OCI-LY3 (cell line): ENCODE results near the gene TMTC4.

ENCODE experiments used
- H2AFZ ChIP-seq: fragments of 200-600, 300-600 bp; shearing (Covaris generic); 2 replicates; pipeline ENCODE4 v1.6.0; 2014; ENCODE audit warnings: antibody characterized with exemption, low read depth, low read length
- H3K27ac ChIP-seq: fragments of 200-600, 300-600 bp; sonication (generic); 2 replicates; pipeline ENCODE4 v1.5.1; 2014; ENCODE audit warnings: mild to moderate bottlenecking, low read length, moderate library complexity, mixed read lengths
- H3K27me3 ChIP-seq: fragments of 200-600, 300-600 bp; sonication (generic); 2 replicates; pipeline ENCODE4 v1.6.1; 2014; ENCODE audit warnings: low read depth, low read length, mixed read lengths
- H3K36me3 ChIP-seq: fragments of 200-600, 300-600 bp; sonication (generic); replicated peaks from 2 replicates; pipeline ENCODE3; 2014; ENCODE audit warnings: low read depth, low read length, mixed read lengths
- H3K4me1 ChIP-seq: fragments of 300-600, 200-600 bp; sonication (generic); 2 replicates; pipeline ENCODE4 v1.6.1; 2014; ENCODE audit warnings: low read length, mixed read lengths
- H3K4me2 ChIP-seq: fragments of 200-600, 300-600 bp; sonication (generic); 2 replicates; pipeline ENCODE4 v1.6.1; 2014; ENCODE audit warnings: low read length, mixed read lengths
- H3K4me3 ChIP-seq: fragments of 300-600, 200-600 bp; sonication (generic); 2 replicates; pipeline ENCODE4 v1.5.1; 2014; ENCODE audit warnings: antibody characterized with exemption, mild to moderate bottlenecking, low read length, moderate library complexity
- H3K79me2 ChIP-seq: fragments of 300-600, 200-600 bp; shearing (Covaris generic); 2 replicates; pipeline ENCODE4 v1.6.1; 2014; ENCODE audit warnings: mild to moderate bottlenecking, low read length, mixed read lengths
- H3K9ac ChIP-seq: fragments of 300-600, 200-600 bp; shearing (Covaris generic); 2 replicates; pipeline ENCODE4 v1.6.0; 2014; ENCODE audit warnings: mild to moderate bottlenecking, low read length, moderate library complexity
- H3K9me3 ChIP-seq: fragments of 200-600, 300-600 bp; shearing (Covaris generic); 2 replicates; pipeline ENCODE4 v1.6.1; 2014; ENCODE audit warnings: low read length, mixed read lengths; ENCODE audit not compliant: insufficient read depth
- H4K20me1 ChIP-seq: fragments of 200-600, 300-600 bp; sonication (generic); 2 replicates; pipeline ENCODE4 v1.6.1; 2016; ENCODE audit warnings: low read length, mixed read lengths; ENCODE audit not compliant: insufficient read depth
- CTCF ChIP-seq: fragments of 200-600, 300-600 bp; sonication (generic); IDR thresholded peaks from 2 replicates; pipeline ENCODE4 v1.5.1; 2014; ENCODE audit warnings: antibody characterized with exemption, low read length, low read depth
- EZH2phosphoT487 ChIP-seq: fragments of 200-600 bp; shearing (Covaris generic); IDR thresholded peaks from 2 replicates; pipeline ENCODE4 v1.6.1; 2018; ENCODE audit warnings: antibody characterized with exemption, mixed run types, low read depth

TMTC4 gene

GRCh38 chr13:100671389-100672182, 3.0 kb downstream of the TMTC4 start:
- no peaks in the 10 kb centered on the region for H3K9me3 ChIP-seq
- H4K20me1 ChIP-seq: peaks cover 11% of the 10 kb centered on the region
- no peak overlapping the region for H2AFZ ChIP-seq
- H3K36me3 ChIP-seq: peaks cover 35% of the 10 kb centered on the region
- H3K27me3 ChIP-seq: 0 out of 2 replicates have a peak, but pooled peaks cover 3% of the 10 kb centered on the region
- H3K4me1 ChIP-seq: peaks cover 15% of the 10 kb centered on the region; the same call in 1 of the 2 replicates
- H3K4me3 ChIP-seq: no peak overlapping the region
- no peak overlapping the region for H3K9ac ChIP-seq
- no peak overlapping the region for H3K27ac ChIP-seq
- peaks cover 46% of the 10 kb centered on the region for H3K79me2 ChIP-seq
- no peak overlapping the region for H3K4me2 ChIP-seq
- TF ChIP-seq CTCF (no peak), EZH2phosphoT487 (no peak)

DNA sequence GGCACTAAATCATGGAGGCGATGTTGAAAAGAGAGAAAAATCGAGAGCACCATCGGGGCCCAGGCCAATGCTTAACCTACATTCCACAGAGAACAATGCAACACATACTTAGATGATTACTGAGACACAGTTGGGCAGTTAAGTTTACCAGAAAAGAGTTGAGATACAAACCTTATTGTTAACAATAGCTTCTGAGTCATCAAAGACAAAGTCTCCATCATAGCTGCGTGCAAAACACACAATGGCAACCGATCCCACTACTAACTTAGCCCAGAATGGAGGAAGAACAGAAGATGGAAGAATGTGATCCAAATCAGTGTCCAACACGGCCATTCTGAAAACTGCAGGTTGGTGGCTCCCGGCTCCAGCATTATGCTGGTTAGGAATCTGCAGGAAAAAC, 6.2 kb downstream of the TMTC4 start:
- Histone ChIP-seq H3K4me2 (no peak overlapping the region), H3K36me3 (peaks cover 66% of the 10 kb centered on the region), H4K20me1 (peaks cover 9% of the 10 kb centered on the region), H3K9ac (no peak overlapping the region), H3K79me2 (peaks cover 34% of the 10 kb centered on the region), H3K27ac (no peak overlapping the region), H3K4me3 (no peak overlapping the region), H3K27me3 (no peaks in the 10 kb centered on the region), H3K9me3 (no peaks in the 10 kb centered on the region), H2AFZ (no peak overlapping the region), H3K4me1 (peaks cover 24% of the 10 kb centered on the region)
- TF ChIP-seq CTCF (no peak), EZH2phosphoT487 (no peak)

DNA sequence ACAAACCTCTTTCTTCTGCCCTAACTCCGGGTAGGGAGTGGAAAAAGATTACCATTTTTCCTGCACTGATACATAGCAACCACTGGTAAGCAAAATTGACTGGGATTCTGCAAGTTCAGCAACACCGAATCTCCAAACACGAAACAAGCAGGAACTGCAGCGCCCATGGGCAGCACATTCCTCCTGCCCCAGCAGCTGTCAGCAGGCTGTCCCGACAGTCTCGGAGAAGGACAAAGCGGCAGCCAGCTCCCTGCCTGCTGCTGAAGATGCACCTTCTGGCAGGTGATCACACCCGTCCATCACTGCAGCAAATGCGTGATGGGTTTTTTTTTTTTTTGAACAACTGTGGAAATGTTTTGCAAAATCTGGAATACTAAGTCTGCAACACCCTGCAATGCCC, 6.7 kb downstream of the TMTC4 start:
- no peaks in the 10 kb centered on the region for H3K9me3 ChIP-seq
- peaks cover 72% of the 10 kb centered on the region for H3K36me3 ChIP-seq
- peaks cover 20% of the 10 kb centered on the region for H3K4me1 ChIP-seq
- H3K4me3 ChIP-seq: no peak overlapping the region
- no peak overlapping the region for H3K27ac ChIP-seq
- H3K79me2 ChIP-seq: peaks cover 29% of the 10 kb centered on the region
- no peak overlapping the region for H2AFZ ChIP-seq
- no peaks in the 10 kb centered on the region for H3K27me3 ChIP-seq
- no peak for TF ChIP-seq CTCF
- TF ChIP-seq EZH2phosphoT487: no peak
- no peak overlapping the region for H3K9ac ChIP-seq
- H4K20me1 ChIP-seq: peaks cover 4% of the 10 kb centered on the region
- H3K4me2 ChIP-seq: no peak overlapping the region

DNA sequence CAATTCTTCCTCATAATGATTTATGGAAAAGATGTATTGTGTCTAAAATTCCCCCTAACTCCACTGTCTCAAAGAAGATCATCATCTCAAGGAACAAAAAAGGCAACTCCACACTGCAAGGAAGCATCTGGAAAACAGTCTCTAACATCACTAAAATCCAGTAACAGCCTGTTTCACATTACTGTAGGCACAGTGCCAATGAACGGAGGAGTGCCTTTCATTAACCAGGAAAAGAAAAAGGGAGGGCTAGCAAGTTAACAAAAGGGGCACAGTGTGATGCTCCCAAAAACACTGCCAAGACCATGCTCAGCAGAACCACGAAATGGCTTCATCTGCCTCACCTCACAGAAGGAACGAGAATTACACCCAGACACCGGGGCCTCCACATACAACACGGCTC, 8.5 kb downstream of the TMTC4 start:
- Histone ChIP-seq H3K27ac (peak overlapping the region; percentile 13), H3K36me3 (peaks cover 86% of the 10 kb centered on the region), H3K4me3 (no peak overlapping the region), H3K4me1 (peaks cover 20% of the 10 kb centered on the region), H4K20me1 (no peaks in the 10 kb centered on the region), H3K4me2 (peak overlapping the region; percentile 18), H3K9me3 (no peaks in the 10 kb centered on the region), H3K79me2 (peaks cover 12% of the 10 kb centered on the region), H2AFZ (no peak overlapping the region), H3K27me3 (no peaks in the 10 kb centered on the region), H3K9ac (no peak overlapping the region)
- TF ChIP-seq EZH2phosphoT487 (no peak), CTCF (no peak)
